ENCODE results near the gene IGFBP1.

DNA sequence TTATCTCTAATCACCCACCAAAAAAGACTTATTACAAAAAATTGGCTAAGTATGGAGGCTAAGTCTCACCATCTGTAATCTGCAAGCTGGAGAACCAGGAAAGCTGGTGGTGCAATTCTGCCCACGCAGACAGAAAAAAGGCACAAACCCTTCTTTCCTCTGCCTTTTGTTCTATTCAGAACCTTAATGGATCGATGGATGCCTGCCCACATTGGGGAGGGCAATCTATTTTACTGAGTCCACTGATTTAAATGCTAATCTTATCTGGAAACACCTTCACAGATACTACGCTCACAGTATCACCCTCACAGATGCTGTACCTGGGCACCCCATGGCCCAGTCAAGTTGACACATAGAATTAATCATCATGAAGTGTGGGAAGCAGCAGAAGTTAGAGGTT, 22.6 kb downstream of the IGFBP1 start:
- no peak for TF ChIP-seq CTCF (IDR thresholded peaks at IDR 0.05)
- TF ChIP-seq POLR2AphosphoS5 (IDR thresholded peaks at IDR 0.05), result no peak
- TF ChIP-seq POLR2A (IDR thresholded peaks at IDR 0.05), result no peak
- TF ChIP-seq EP300 (IDR thresholded peaks at IDR 0.05), result no peak
